GM23338 (cell line): ENCODE measurements around the gene FDXR. TPM values are rescaled to one million over a fixed set of nuclear protein-coding genes. Genes with fewer than 3 reads are reported as not detected.

ENCODE experiments used
- ATAC-seq: fragments of 200-7000 bp; cut with Tn5 transposase; 3 replicates; pipeline ENCODE4 v1.9.1; 2020
- DNase-seq: peaks from one replicate; pipeline ENCODE4 v3.0.0-alpha.2; 2015; ENCODE audit warnings: low spot score
- H2AFZ ChIP-seq: fragments of 200-600 bp; sonication (generic); 2 replicates; pipeline ENCODE4 v1.8.0; 2016; ENCODE audit warnings: antibody characterized with exemption, mild to moderate bottlenecking, moderate library complexity
- H3F3A ChIP-seq: fragments of 200-600 bp; sonication (generic); replicated peaks from 2 replicates; pipeline ENCODE4 v1.8.0; 2017; ENCODE audit warnings: antibody characterized with exemption, mixed run types, low read depth
- H3K27ac ChIP-seq: fragments of 200-600 bp; sonication (generic); 2 replicates; pipeline ENCODE4 v1.6.1; 2016; ENCODE audit warnings: low read depth
- H3K27me3 ChIP-seq: fragments of 200-600 bp; sonication (generic); 2 replicates; pipeline ENCODE4 v1.8.0; 2016; ENCODE audit warnings: mild to moderate bottlenecking, mixed run types, moderate library complexity; ENCODE audit not compliant: insufficient read depth
- H3K36me3 ChIP-seq: fragments of 200-600 bp; sonication (generic); 2 replicates; pipeline ENCODE4 v1.8.0; 2016; ENCODE audit warnings: mild to moderate bottlenecking; ENCODE audit not compliant: insufficient read depth
- H3K4me1 ChIP-seq: fragments of 200-600 bp; sonication (generic); 2 replicates; pipeline ENCODE4 v1.8.0; 2016; ENCODE audit warnings: mild to moderate bottlenecking, moderate library complexity; ENCODE audit not compliant: insufficient read depth
- H3K4me2 ChIP-seq: fragments of 200-600 bp; sonication (generic); 2 replicates; pipeline ENCODE4 v1.7.1; 2017; ENCODE audit warnings: mixed run types
- H3K4me3 ChIP-seq: fragments of 200-600 bp; sonication (generic); 2 replicates; pipeline ENCODE4 v1.6.1; 2016; ENCODE audit warnings: mixed run types
- H3K79me2 ChIP-seq: fragments of 200-600 bp; sonication (generic); replicated peaks from 2 replicates; pipeline ENCODE4 v1.8.0; 2017; ENCODE audit warnings: mild to moderate bottlenecking; ENCODE audit not compliant: insufficient read depth
- H3K9me2 ChIP-seq: fragments of 200-600 bp; sonication (generic); 2 replicates; pipeline ENCODE4 v1.8.0; 2017; ENCODE audit not compliant: insufficient read depth
- H4K20me1 ChIP-seq: fragments of 200-600 bp; sonication (generic); replicated peaks from 2 replicates; pipeline ENCODE4 v1.8.0; 2017; ENCODE audit warnings: mild to moderate bottlenecking; ENCODE audit not compliant: insufficient read depth
- H3K27ac Mint-ChIP-seq: 2 replicates; pipeline ENCODE4 v1.8.0; 2020; ENCODE audit warnings: inconsistent platforms, mild to moderate bottlenecking, moderate library complexity, mixed read lengths
- H3K27me3 Mint-ChIP-seq: 3 replicates; pipeline ENCODE4 v1.8.0; 2022; ENCODE audit warnings: low read depth, mild to moderate bottlenecking, moderate library complexity, mixed read lengths, inconsistent platforms; ENCODE audit not compliant: insufficient read depth, poor library complexity
- H3K36me3 Mint-ChIP-seq: 3 replicates; pipeline ENCODE4 v1.8.0; 2021; ENCODE audit warnings: low read depth, mild to moderate bottlenecking, inconsistent platforms, moderate library complexity, mixed read lengths
- H3K4me1 Mint-ChIP-seq: 3 replicates; pipeline ENCODE4 v1.8.0; 2020; ENCODE audit warnings: mild to moderate bottlenecking, inconsistent platforms, mixed read lengths
- H3K4me3 Mint-ChIP-seq: 3 replicates; pipeline ENCODE4 v1.8.0; 2021; ENCODE audit warnings: moderate library complexity, mild to moderate bottlenecking, inconsistent platforms, mixed read lengths
- H3K9me3 Mint-ChIP-seq: 3 replicates; pipeline ENCODE4 v1.8.0; 2020; ENCODE audit warnings: moderate library complexity, mild to moderate bottlenecking, inconsistent platforms, mixed read lengths
- CREB1 ChIP-seq: fragments of 250-450 bp; sonication (Bioruptor Pico); IDR thresholded peaks from 2 replicates; pipeline ENCODE4 v1.5.0; 2020; ENCODE audit warnings: low read depth, mild to moderate bottlenecking, moderate library complexity
- CTCF ChIP-seq, 2 experiments: fragments of 200-600 bp in 1 of 2; sonication (generic) in 1 of 2; conservative IDR thresholded peaks; 2 replicates each; pipeline versions ENCODE4 v1.5.1 to v1.6.1; 2016 to 2017; ENCODE audit warnings: antibody characterized with exemption in 2 of 2, low read depth in 2 of 2, mild to moderate bottlenecking in 2 of 2, moderate library complexity in 1 of 2
- EZH2 ChIP-seq: fragments of 200-600 bp; sonication (generic); IDR thresholded peaks from one replicate; pipeline ENCODE4 v1.8.0; 2017; ENCODE audit warnings: antibody characterized with exemption, mild to moderate bottlenecking, low read depth; ENCODE audit not compliant: unreplicated experiment
- EZH2phosphoT487 ChIP-seq: fragments of 200-600 bp; sonication (generic); IDR thresholded peaks from one replicate; pipeline ENCODE4 v1.8.1; 2018; ENCODE audit warnings: antibody characterized with exemption; ENCODE audit not compliant: unreplicated experiment
- JUNB ChIP-seq: IDR thresholded peaks from one replicate; pipeline ENCODE4 v1.6.1; 2016; ENCODE audit warnings: antibody characterized with exemption; ENCODE audit not compliant: unreplicated experiment
- POLR2AphosphoS5 ChIP-seq: IDR thresholded peaks from 2 replicates; pipeline ENCODE4 v1.6.1; 2016; ENCODE audit warnings: antibody characterized with exemption, low read depth
- STAT1 ChIP-seq: IDR thresholded peaks from one replicate; pipeline ENCODE4 v1.6.1; 2016; ENCODE audit warnings: antibody characterized with exemption; ENCODE audit not compliant: unreplicated experiment
- ZNF114 ChIP-seq: fragments of 250-450 bp; sonication (Bioruptor Pico); IDR thresholded peaks from 2 replicates; pipeline ENCODE4 v1.5.0; 2020; ENCODE audit warnings: mild to moderate bottlenecking, moderate library complexity
- ZNF331 ChIP-seq: fragments of 250-450 bp; sonication (Bioruptor Pico); IDR thresholded peaks from 2 replicates; pipeline ENCODE4 v1.5.0; 2020; ENCODE audit warnings: low read depth, mild to moderate bottlenecking, moderate library complexity
- polyA plus RNA-seq: library from polyadenylated mRNA; unstranded; fragments of >200 nt; fragmentation: Nextera tagmentation; extraction: Ambion mirVana; gene quantifications from 2 replicates; pipeline ENCODE4 v1.2.1, GENCODE V29; 2016
- total RNA-seq: library from RNA; depleted of rRNA; stranded (reverse); fragments of >200 nt; shearing (Covaris generic); gene quantifications from 2 replicates; pipeline ENCODE4 v1.2.3, GENCODE V29; 2014
- TF ChIP-seq, protein P1 (sequence below): fragments of 250-450 bp; sonication (Bioruptor Pico); IDR thresholded peaks from 2 replicates; pipeline ENCODE4 v1.5.0; 2020; ENCODE audit warnings: mild to moderate bottlenecking, moderate library complexity
- TF ChIP-seq, protein P2 (sequence below): IDR thresholded peaks from 2 replicates; pipeline ENCODE4 v1.6.1; 2016; ENCODE audit warnings: antibody characterized with exemption

FDXR gene
- total and polyA plus RNA-seq, 2 experiments from 2014 or later: 21.7 to 33.1 TPM

DNA sequence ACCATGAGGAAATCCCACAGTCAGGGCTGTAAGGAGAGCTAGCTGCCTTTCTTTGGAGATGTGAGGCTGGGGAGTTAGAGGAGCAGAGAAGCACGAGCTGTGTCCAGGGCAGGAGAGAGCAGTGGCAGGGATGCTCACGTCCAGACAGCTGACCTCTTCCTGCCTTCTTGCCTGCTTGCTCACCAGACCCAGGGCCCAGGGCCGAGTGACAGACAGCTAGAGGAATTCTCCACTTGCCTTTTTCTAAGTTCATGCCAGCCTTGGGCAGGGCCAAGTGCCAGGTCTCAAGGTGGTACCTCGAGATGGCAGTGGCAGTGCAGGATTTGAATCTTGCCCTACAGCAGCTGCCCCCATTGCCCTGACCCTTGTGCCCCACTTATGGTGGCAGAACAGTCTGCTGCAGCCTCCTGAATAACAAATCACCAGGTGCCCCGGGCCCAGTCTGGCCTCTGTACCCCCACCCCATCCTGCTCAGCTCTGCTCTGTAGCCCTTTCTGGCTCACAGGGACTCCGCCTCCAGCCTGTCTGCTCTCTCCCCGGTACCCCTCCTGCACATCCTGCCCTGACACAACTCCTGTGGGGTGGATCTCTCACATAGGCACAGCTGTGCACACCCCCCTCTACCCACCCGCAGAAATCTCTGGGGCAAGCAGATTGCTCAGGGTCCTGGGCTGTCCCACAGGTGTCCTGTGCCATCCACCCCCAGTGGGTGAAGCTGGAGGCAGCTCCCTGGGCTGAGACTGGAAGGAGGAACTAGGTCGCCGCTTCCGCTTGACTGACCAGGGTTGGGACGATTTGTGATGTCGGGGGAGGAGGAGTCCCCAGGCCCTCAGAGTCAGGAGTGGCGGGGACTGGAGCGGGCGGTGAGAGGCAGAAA lies 39.1 kb downstream of the FDXR start:
- Histone ChIP-seq H3K27ac (no peak overlapping the region), H3K4me2 (no peak overlapping the region)

GRCh38 chr17:74832421-74832820 lies 40.4 kb downstream of the FDXR start:
- no peaks in the 10 kb centered on the region for H3K27me3 ChIP-seq
- Mint-ChIP-seq H3K4me3 (no peak overlapping the region), H3K36me3 (no peaks in the 10 kb centered on the region), H3K9me3 (no peaks in the 10 kb centered on the region), H3K27me3 (peaks cover 11% of the 10 kb centered on the region), H3K27ac (no peak overlapping the region), H3K4me1 (peaks cover 3% of the 10 kb centered on the region; the same call in 1 of the 3 replicates)
- no peak overlapping the region for H3K27ac ChIP-seq
- TF ChIP-seq JUNB: no peak
- no peak for TF ChIP-seq CTCF (conservative IDR thresholded peaks at IDR 0.05; ENCODE audit: low read depth in 2 of 2)
- no peak for TF ChIP-seq POLR2AphosphoS5
- TF ChIP-seq, protein P1, sequence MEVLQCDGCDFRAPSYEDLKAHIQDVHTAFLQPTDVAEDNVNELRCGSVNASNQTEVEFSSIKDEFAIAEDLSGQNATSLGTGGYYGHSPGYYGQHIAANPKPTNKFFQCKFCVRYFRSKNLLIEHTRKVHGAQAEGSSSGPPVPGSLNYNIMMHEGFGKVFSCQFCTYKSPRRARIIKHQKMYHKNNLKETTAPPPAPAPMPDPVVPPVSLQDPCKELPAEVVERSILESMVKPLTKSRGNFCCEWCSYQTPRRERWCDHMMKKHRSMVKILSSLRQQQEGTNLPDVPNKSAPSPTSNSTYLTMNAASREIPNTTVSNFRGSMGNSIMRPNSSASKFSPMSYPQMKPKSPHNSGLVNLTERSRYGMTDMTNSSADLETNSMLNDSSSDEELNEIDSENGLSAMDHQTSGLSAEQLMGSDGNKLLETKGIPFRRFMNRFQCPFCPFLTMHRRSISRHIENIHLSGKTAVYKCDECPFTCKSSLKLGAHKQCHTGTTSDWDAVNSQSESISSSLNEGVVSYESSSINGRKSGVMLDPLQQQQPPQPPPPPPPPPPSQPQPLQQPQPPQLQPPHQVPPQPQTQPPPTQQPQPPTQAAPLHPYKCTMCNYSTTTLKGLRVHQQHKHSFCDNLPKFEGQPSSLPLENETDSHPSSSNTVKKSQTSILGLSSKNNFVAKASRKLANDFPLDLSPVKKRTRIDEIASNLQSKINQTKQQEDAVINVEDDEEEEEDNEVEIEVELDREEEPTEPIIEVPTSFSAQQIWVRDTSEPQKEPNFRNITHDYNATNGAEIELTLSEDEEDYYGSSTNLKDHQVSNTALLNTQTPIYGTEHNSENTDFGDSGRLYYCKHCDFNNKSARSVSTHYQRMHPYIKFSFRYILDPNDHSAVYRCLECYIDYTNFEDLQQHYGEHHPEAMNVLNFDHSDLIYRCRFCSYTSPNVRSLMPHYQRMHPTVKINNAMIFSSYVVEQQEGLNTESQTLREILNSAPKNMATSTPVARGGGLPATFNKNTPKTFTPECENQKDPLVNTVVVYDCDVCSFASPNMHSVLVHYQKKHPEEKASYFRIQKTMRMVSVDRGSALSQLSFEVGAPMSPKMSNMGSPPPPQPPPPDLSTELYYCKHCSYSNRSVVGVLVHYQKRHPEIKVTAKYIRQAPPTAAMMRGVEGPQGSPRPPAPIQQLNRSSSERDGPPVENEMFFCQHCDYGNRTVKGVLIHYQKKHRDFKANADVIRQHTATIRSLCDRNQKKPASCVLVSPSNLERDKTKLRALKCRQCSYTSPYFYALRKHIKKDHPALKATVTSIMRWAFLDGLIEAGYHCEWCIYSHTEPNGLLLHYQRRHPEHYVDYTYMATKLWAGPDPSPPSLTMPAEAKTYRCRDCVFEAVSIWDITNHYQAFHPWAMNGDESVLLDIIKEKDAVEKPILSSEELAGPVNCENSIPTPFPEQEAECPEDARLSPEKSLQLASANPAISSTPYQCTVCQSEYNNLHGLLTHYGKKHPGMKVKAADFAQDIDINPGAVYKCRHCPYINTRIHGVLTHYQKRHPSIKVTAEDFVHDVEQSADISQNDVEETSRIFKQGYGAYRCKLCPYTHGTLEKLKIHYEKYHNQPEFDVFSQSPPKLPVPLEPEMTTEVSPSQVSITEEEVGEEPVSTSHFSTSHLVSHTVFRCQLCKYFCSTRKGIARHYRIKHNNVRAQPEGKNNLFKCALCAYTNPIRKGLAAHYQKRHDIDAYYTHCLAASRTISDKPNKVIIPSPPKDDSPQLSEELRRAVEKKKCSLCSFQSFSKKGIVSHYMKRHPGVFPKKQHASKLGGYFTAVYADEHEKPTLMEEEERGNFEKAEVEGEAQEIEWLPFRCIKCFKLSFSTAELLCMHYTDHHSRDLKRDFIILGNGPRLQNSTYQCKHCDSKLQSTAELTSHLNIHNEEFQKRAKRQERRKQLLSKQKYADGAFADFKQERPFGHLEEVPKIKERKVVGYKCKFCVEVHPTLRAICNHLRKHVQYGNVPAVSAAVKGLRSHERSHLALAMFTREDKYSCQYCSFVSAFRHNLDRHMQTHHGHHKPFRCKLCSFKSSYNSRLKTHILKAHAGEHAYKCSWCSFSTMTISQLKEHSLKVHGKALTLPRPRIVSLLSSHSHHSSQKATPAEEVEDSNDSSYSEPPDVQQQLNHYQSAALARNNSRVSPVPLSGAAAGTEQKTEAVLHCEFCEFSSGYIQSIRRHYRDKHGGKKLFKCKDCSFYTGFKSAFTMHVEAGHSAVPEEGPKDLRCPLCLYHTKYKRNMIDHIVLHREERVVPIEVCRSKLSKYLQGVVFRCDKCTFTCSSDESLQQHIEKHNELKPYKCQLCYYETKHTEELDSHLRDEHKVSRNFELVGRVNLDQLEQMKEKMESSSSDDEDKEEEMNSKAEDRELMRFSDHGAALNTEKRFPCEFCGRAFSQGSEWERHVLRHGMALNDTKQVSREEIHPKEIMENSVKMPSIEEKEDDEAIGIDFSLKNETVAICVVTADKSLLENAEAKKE (CRISPR knock-in tag): no peak
- no peak for TF ChIP-seq CREB1 (CRISPR knock-in tag)
- no peak for TF ChIP-seq EZH2
- TF ChIP-seq ZNF331 (CRISPR knock-in tag): no peak
- no peak for TF ChIP-seq STAT1
- H3K4me1 ChIP-seq: no peaks in the 10 kb centered on the region
- no peaks in the 10 kb centered on the region for H3F3A ChIP-seq
- no peaks in the 10 kb centered on the region for H3K9me2 ChIP-seq
- H3K4me3 ChIP-seq: no peak overlapping the region
- no peaks in the 10 kb centered on the region for H3K36me3 ChIP-seq
- no peak overlapping the region for H2AFZ ChIP-seq
- no peaks in the 10 kb centered on the region for H3K79me2 ChIP-seq
- DNase-seq: no peak
- H4K20me1 ChIP-seq: peaks cover 9% of the 10 kb centered on the region; the same call in 1 of the 2 replicates
- ATAC-seq: no peak
- no peak overlapping the region for H3K4me2 ChIP-seq

More for the DNA sequence above, 39.1 kb downstream of the FDXR start:
- ATAC-seq: peak; percentile 24; the same call in 1 of the 3 replicates
- peaks cover 7% of the 10 kb centered on the region for H3K27me3 Mint-ChIP-seq
- H3K27ac Mint-ChIP-seq: no peak overlapping the region
- no peaks in the 10 kb centered on the region for H3K9me3 Mint-ChIP-seq
- no peaks in the 10 kb centered on the region for H3K9me2 ChIP-seq
- H3K27me3 ChIP-seq: no peaks in the 10 kb centered on the region
- TF ChIP-seq POLR2AphosphoS5: no peak
- no peak for TF ChIP-seq ZNF331 (CRISPR knock-in tag)
- TF ChIP-seq ZNF114 (CRISPR knock-in tag): no peak
- TF ChIP-seq EZH2phosphoT487: no peak
- TF ChIP-seq, protein P2, sequence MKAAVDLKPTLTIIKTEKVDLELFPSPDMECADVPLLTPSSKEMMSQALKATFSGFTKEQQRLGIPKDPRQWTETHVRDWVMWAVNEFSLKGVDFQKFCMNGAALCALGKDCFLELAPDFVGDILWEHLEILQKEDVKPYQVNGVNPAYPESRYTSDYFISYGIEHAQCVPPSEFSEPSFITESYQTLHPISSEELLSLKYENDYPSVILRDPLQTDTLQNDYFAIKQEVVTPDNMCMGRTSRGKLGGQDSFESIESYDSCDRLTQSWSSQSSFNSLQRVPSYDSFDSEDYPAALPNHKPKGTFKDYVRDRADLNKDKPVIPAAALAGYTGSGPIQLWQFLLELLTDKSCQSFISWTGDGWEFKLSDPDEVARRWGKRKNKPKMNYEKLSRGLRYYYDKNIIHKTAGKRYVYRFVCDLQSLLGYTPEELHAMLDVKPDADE: no peak
- no peaks in the 10 kb centered on the region for H3K4me1 ChIP-seq
- no peak overlapping the region for H2AFZ ChIP-seq
- no peaks in the 10 kb centered on the region for H3K36me3 ChIP-seq
- H3F3A ChIP-seq: no peaks in the 10 kb centered on the region
- peaks cover 7% of the 10 kb centered on the region; the same call in 1 of the 3 replicates for H3K4me1 Mint-ChIP-seq
- H4K20me1 ChIP-seq: peaks cover 6% of the 10 kb centered on the region; the same call in 1 of the 2 replicates
- H3K36me3 Mint-ChIP-seq: no peaks in the 10 kb centered on the region
- no peaks in the 10 kb centered on the region for H3K79me2 ChIP-seq
- no peak overlapping the region for H3K4me3 Mint-ChIP-seq
- DNase-seq: no peak
- H3K4me3 ChIP-seq: no peak overlapping the region
